ENCODE data around the gene CLIC6. TPM values are rescaled to one million over a fixed set of nuclear protein-coding genes. Genes with fewer than 3 reads are reported as not detected.

Gene CLIC6
- total and polyA plus RNA-seq, 9 of the 15 experiments (the other 6 are each of a cell fraction or from before 2014, with no cell fraction given), result not detected

GRCh38 chr21:34702341-34703170 lies 33.8 kb downstream of the CLIC6 start:
- WGBS (ENCODE audit: insufficient coverage, low coverage, missing lambda C conversion rate), result 6% methylated on average over 22 of the region's 22 CpGs
- H4K20me1 ChIP-seq (replicated peaks; ENCODE audit: control insufficient read depth, insufficient read depth, low read length), result peaks cover 4% of the 10 kb centered on the region; the same call in 1 of the 2 replicates
- intact Hi-C loops (cut with micrococcal nuclease) (no loop called here), in situ Hi-C loops (cut with MboI) (no loop called here)
- H3K27ac ChIP-seq (ENCODE audit: extremely low read depth, low read depth, low read length), result no peak overlapping the region
- H3K4me2 ChIP-seq (ENCODE audit: insufficient read depth, low read length), result peak overlapping the region; percentile 6; the same call in 1 of the 2 replicates
- H3K9ac ChIP-seq (ENCODE audit: insufficient read depth in 1 of 2, low read depth in 2 of 2, low read length in 2 of 2), result no peak overlapping the region
- no peaks in the 10 kb centered on the region for H3K9me1 ChIP-seq (ENCODE audit: control insufficient read depth, insufficient read depth, low read length)
- FAIRE-seq (no peak), ATAC-seq (0 out of 3 replicates have a peak, but pooled peaks have one; percentile 27), DNase-seq (ENCODE audit: extremely low read depth in 1 of 4, low spot score in 3 of 4) (no peak)
- peak overlapping the region; percentile 54 for H2AFZ ChIP-seq (ENCODE audit: low read depth, low read length)
- BruUV-seq (replicated peaks), result no TSS peak
- no peak overlapping the region for H3K4me3 ChIP-seq
- peaks cover 62 to 75% of the 10 kb centered on the region in 2 experiments; a peak in 4 of 5 replicates for H3K27me3 ChIP-seq (ENCODE audit: control insufficient read depth in 2 of 2, insufficient read depth in 2 of 2, low read length in 2 of 2)
- ChIA-PET POLR2A (no interaction called here), CTCF (ENCODE audit: low intra/inter-chr PET ratio) (no interaction called here)
- no peaks in the 10 kb centered on the region for H3K9me3 ChIP-seq (replicated peaks; ENCODE audit: control insufficient read depth, insufficient read depth, low read depth, low read length)
- H3K79me2 ChIP-seq (ENCODE audit: control insufficient read depth, insufficient read depth, low read length), result no peaks in the 10 kb centered on the region
- no peak for TF ChIP-seq ZBTB33 (CRISPR knock-in tag; IDR thresholded peaks at IDR 0.05)
- TF ChIP-seq PRDM10 (IDR thresholded peaks at IDR 0.05; ENCODE audit: partially characterized antibody), result peak; percentile 37
- H3K36me3 ChIP-seq (ENCODE audit: control insufficient read depth, insufficient read depth, low read length), result no peaks in the 10 kb centered on the region
- peaks cover 0 to 4% of the 10 kb centered on the region in 2 experiments; a peak in 1 of 5 replicates for H3K4me1 ChIP-seq (replicated peaks in 1 of 2; ENCODE audit: control insufficient read depth in 2 of 2, insufficient read depth in 2 of 2, low read length in 2 of 2)
